ENCODE data around the gene GOLGA2. TPM values are rescaled to one million over a fixed set of nuclear protein-coding genes. Genes with fewer than 3 reads are reported as not detected.

GOLGA2 gene
- total and polyA plus RNA-seq, 2 of the 13 experiments (the other 11 are each of a cell fraction or from before 2014, with no cell fraction given), result 45.3 to 45.8 TPM

GRCh38 chr9:128253991-128254346 lies 21.8 kb downstream of the GOLGA2 start (continued):
- TF ChIP-seq ARID5B (CRISPR knock-in tag; IDR thresholded peaks at IDR 0.05) (no peak), HNRNPL (IDR thresholded peaks at IDR 0.05; ENCODE audit: low read depth, low read length) (no peak), GATAD1 (CRISPR knock-in tag; IDR thresholded peaks at IDR 0.05) (no peak), RBAK (CRISPR knock-in tag; IDR thresholded peaks at IDR 0.05) (no peak), ZNF432 (CRISPR knock-in tag; IDR thresholded peaks at IDR 0.05; ENCODE audit: borderline replicate concordance) (no peak), KLF12 (CRISPR knock-in tag; IDR thresholded peaks at IDR 0.05; ENCODE audit: borderline replicate concordance) (no peak)

GRCh38 chr9:128253140-128253990 lies 22.4 kb downstream of the GOLGA2 start:
- Histone ChIP-seq H4K20me1 (ENCODE audit: insufficient read depth, low read length) (no peaks in the 10 kb centered on the region), H3K4me1 (ENCODE audit: insufficient read depth, low read length) (peaks cover 21% of the 10 kb centered on the region), H2AFZ (ENCODE audit: low read length) (no peak overlapping the region), H3K9ac (ENCODE audit: insufficient read depth, low read depth, low read length) (no peak overlapping the region), H3K9me3 (ENCODE audit: low read length) (no peaks in the 10 kb centered on the region), H3K36me3 (replicated peaks in 1 of 2; ENCODE audit: control insufficient read depth in 1 of 2, insufficient read depth in 2 of 2, low read length in 2 of 2) (peaks cover 10 to 16% of the 10 kb centered on the region in 2 experiments; a peak in 4 of 5 replicates), H3K4me3 (replicated peaks in 1 of 3; ENCODE audit: insufficient read depth in 1 of 3, low read depth in 2 of 3, low read length in 3 of 3) (peak overlapping the region in 1 of 3 experiments; percentile 33; a peak in 4 of 6 replicates), H3K79me2 (ENCODE audit: insufficient read depth, low read length) (no peaks in the 10 kb centered on the region), H3K27ac (ENCODE audit: extremely low read length, insufficient read depth, low read length) (no peak overlapping the region), H3K4me2 (ENCODE audit: low read depth, low read length) (peak overlapping the region; percentile 58), H3K27me3 (ENCODE audit: control insufficient read depth in 1 of 2, insufficient read depth in 2 of 2, low read length in 2 of 2) (no peaks in the 10 kb centered on the region; a peak in 1 of 5 replicates)
- ChIA-PET CTCF (ENCODE audit: low intra/inter-chr PET ratio, low total read pairs) (no interaction called here), POLR2A (interaction anchor here (1.3 to 2.6 kb wide), 2 partner anchors 14 to 23 kb away, joined by 3 to 9 read pairs; partner anchors contain the start of genes GOLGA2 and SWI5)
- BruUV-seq (replicated peaks), result no TSS peak
- FAIRE-seq (no peak), ATAC-seq (peak; percentile 36), DNase-seq (ENCODE audit: low spot score) (no peak)
- WGBS (ENCODE audit: low lambda C conversion rate), result 30% methylated on average over 11 of the region's 31 CpGs
- in situ Hi-C loops (cut with HindIII; ENCODE audit: extremely low pct_ligation_motif_present, low pct_unique_long_range_greater_than_20kb), result no loop called here
- intact Hi-C loops (cut with micrococcal nuclease; ENCODE audit: unreplicated experiment), result no loop called here
- 0 out of 2 replicates have a peak, but pooled peaks have one; percentile 18 for TF ChIP-seq ZNF121 (CRISPR knock-in tag; IDR thresholded peaks at IDR 0.05)
- TF ChIP-seq ZNF703 (CRISPR knock-in tag; IDR thresholded peaks at IDR 0.05; ENCODE audit: borderline replicate concordance), result no peak
- TF ChIP-seq ZNF704 (CRISPR knock-in tag; IDR thresholded peaks at IDR 0.05; ENCODE audit: borderline replicate concordance), result no peak
- TF ChIP-seq PRPF4 (IDR thresholded peaks at IDR 0.05; ENCODE audit: low read depth, low read length, poor library complexity, severe bottlenecking), result no peak
- peak; percentile 30; the same call in 1 of the 2 replicates for TF ChIP-seq ZNF687 (CRISPR knock-in tag; IDR thresholded peaks at IDR 0.05)

All from HepG2 (cell line).